Trophoblast cell (in vitro differentiated cells and primary cell): ENCODE results near the gene ENSA.
"Not testable (repeated sequence)": the region's sequence is repeated elsewhere in the genome, so short reads cannot be mapped to it uniquely, and the experiment has no call there.

Experiments used
- DNase-seq, 2 donors: peaks; one replicate each; pipeline ENCODE4 v3.0.0-alpha.2; 2016
- H2AFZ ChIP-seq: 2 replicates; pipeline ENCODE4 v1.6.1; 2013; ENCODE audit warnings: low read length, moderate library complexity, mild to moderate bottlenecking; ENCODE audit not compliant: insufficient read depth, poor library complexity
- H2AK5ac ChIP-seq: 2 replicates; pipeline ENCODE4 v1.6.1; 2013; ENCODE audit warnings: mild to moderate bottlenecking, low read length
- H2BK120ac ChIP-seq: 2 replicates; pipeline ENCODE4 v1.6.1; 2013; ENCODE audit warnings: low read length, mild to moderate bottlenecking, moderate library complexity; ENCODE audit not compliant: insufficient read depth, poor library complexity
- H2BK12ac ChIP-seq: 2 replicates; pipeline ENCODE4 v1.6.1; 2013; ENCODE audit warnings: mild to moderate bottlenecking, low read length, moderate library complexity
- H2BK5ac ChIP-seq: 2 replicates; pipeline ENCODE4 v1.6.1; 2013; ENCODE audit warnings: low read length, low read depth, moderate library complexity, mild to moderate bottlenecking; ENCODE audit not compliant: poor library complexity
- H3K14ac ChIP-seq: 2 replicates; pipeline ENCODE4 v1.6.1; 2013; ENCODE audit warnings: mild to moderate bottlenecking, low read length
- H3K18ac ChIP-seq: 2 replicates; pipeline ENCODE4 v1.6.1; 2013; ENCODE audit warnings: mild to moderate bottlenecking, low read length
- H3K23ac ChIP-seq: 2 replicates; pipeline ENCODE4 v1.6.1; 2013; ENCODE audit warnings: low read length
- H3K27ac ChIP-seq: 2 replicates; pipeline ENCODE4 v1.5.1; 2013; ENCODE audit warnings: low read depth, mild to moderate bottlenecking, inconsistent platforms, low read length, moderate library complexity
- H3K27me3 ChIP-seq: 2 replicates; pipeline ENCODE4 v1.6.1; 2013; ENCODE audit warnings: inconsistent platforms, mild to moderate bottlenecking, low read length, moderate library complexity; ENCODE audit not compliant: insufficient read depth
- H3K36me3 ChIP-seq, 2 experiments: 1 replicate in 1 of 2; 2 replicates in 1 of 2; pipeline ENCODE4 v1.6.1; 2013; ENCODE audit warnings: low read length in 2 of 2, mild to moderate bottlenecking in 2 of 2, moderate library complexity in 1 of 2; ENCODE audit not compliant: insufficient read depth in 2 of 2, control insufficient read depth in 1 of 2
- H3K4ac ChIP-seq: 2 replicates; pipeline ENCODE4 v1.6.1; 2013; ENCODE audit warnings: low read depth, mild to moderate bottlenecking, low read length, moderate library complexity
- H3K4me1 ChIP-seq, 2 experiments: 1 replicate in 1 of 2; 2 replicates in 1 of 2; pipeline ENCODE4 v1.6.1; 2013; ENCODE audit warnings: low read length in 2 of 2, mild to moderate bottlenecking in 2 of 2, moderate library complexity in 1 of 2; ENCODE audit not compliant: insufficient read depth in 2 of 2, control insufficient read depth in 1 of 2
- H3K4me2 ChIP-seq: 2 replicates; pipeline ENCODE4 v1.6.1; 2013; ENCODE audit warnings: inconsistent platforms, mild to moderate bottlenecking, low read length, moderate library complexity
- H3K4me3 ChIP-seq: 2 replicates; pipeline ENCODE4 v1.5.1; 2013; ENCODE audit warnings: mild to moderate bottlenecking, low read depth, low read length, inconsistent platforms
- H3K79me1 ChIP-seq: one replicate; pipeline ENCODE4 v1.6.1; 2013; ENCODE audit warnings: low read length
- H3K79me2 ChIP-seq: 2 replicates; pipeline ENCODE4 v1.6.1; 2013; ENCODE audit warnings: low read length, mild to moderate bottlenecking; ENCODE audit not compliant: control insufficient read depth, insufficient read depth, poor library complexity
- H3K9ac ChIP-seq: 2 replicates; pipeline ENCODE4 v1.6.1; 2013; ENCODE audit warnings: mild to moderate bottlenecking, low read length
- H3K9me3 ChIP-seq: 2 replicates; pipeline ENCODE4 v1.6.1; 2013; ENCODE audit warnings: low read depth, mild to moderate bottlenecking, control low read depth, inconsistent platforms, low read length; ENCODE audit not compliant: insufficient read depth
- H4K12ac ChIP-seq: 2 replicates; pipeline ENCODE4 v1.6.1; 2013; ENCODE audit warnings: low read depth, mild to moderate bottlenecking, low read length, moderate library complexity
- H4K8ac ChIP-seq: 2 replicates; pipeline ENCODE4 v1.6.1; 2013; ENCODE audit warnings: low read depth, mild to moderate bottlenecking, low read length, moderate library complexity
- H4K91ac ChIP-seq: one replicate; pipeline ENCODE4 v1.6.1; 2013; ENCODE audit warnings: low read depth, mild to moderate bottlenecking, low read length, moderate library complexity
- WGBS: extraction: QIAGEN DNeasy Blood & Tissue Kit; methylation state at CpG from one replicate; pipeline ENCODE4 v1.1.7; 2013; ENCODE audit warnings: missing lambda C conversion rate; ENCODE audit not compliant: insufficient read length, insufficient coverage; ENCODE audit errors: extremely low coverage; 5-methylcytosine and 5-hydroxymethylcytosine counted together

ENSA gene

DNA sequence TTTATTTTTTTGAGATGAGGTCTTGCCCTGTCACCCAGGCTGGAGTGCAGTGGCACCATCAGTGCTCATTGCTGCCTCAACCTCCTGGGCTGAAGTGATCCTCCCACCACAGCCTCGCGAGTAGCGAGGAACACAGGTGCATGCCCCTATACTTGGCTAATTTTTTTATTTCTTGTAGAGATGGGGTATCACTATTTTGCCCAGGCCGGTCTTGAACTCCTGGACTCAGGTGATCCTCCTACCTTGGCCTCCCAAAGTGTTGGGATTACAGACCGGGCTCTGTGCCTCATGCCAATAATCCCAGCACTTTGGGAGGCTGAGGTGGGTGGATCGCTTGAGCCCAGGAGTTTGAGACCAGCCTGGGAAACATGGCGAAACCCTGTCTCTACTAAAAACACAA lies 48.0 kb downstream of the ENSA start:
- H3K4me1 ChIP-seq = not testable (repeated sequence)

DNA sequence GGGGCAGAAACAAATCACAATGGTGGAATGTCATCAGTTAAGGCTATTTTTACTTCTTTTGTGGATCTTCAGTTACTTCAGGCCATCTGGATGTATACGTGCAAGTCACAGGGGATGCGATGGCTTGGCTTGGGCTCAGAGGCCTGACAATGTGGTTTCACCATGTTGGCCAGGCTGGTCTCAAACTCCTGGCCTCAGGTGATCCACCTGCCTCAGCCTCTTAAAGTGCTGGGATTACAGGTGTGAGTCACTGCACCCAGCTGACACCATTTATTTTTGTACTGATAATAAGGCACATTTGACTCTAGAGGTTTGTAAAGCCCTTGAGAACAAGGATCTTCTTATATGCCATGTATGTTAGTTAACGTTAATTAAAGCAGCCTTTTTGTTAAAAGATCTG lies 48.4 kb downstream of the ENSA start:
- H3K27me3 ChIP-seq, H4K91ac ChIP-seq, H3K18ac ChIP-seq, H3K14ac ChIP-seq, H3K9ac ChIP-seq, H3K4me1 ChIP-seq, H4K8ac ChIP-seq, H2BK5ac ChIP-seq, DNase-seq, H3K4me2 ChIP-seq, H3K23ac ChIP-seq, H2BK12ac ChIP-seq, H3K9me3 ChIP-seq, H2AK5ac ChIP-seq, H2BK120ac ChIP-seq, H4K12ac ChIP-seq, H3K4ac ChIP-seq, H3K27ac ChIP-seq, H2AFZ ChIP-seq, H3K4me3 ChIP-seq: not testable (repeated sequence)
- peaks cover 16% of the 10 kb centered on the region for H3K79me2 ChIP-seq
- peaks cover 15% of the 10 kb centered on the region for H3K79me1 ChIP-seq
- no CpG with 5 or more reads among the region's 3 CpGs for WGBS
- H3K36me3 ChIP-seq = peaks cover 0 to 12% of the 10 kb centered on the region in 2 experiments

More for the DNA sequence above, 48.0 kb downstream of the ENSA start:
- H3K4me2 ChIP-seq, H2AFZ ChIP-seq, H3K27me3 ChIP-seq, H4K8ac ChIP-seq, H4K12ac ChIP-seq, DNase-seq, H3K27ac ChIP-seq, H3K14ac ChIP-seq, H3K4ac ChIP-seq, H2BK120ac ChIP-seq, H2AK5ac ChIP-seq, H3K9ac ChIP-seq, H3K9me3 ChIP-seq, H3K4me3 ChIP-seq, H4K91ac ChIP-seq, H3K23ac ChIP-seq, H2BK12ac ChIP-seq, H3K18ac ChIP-seq, H2BK5ac ChIP-seq: not testable (repeated sequence)
- WGBS = no CpG with 5 or more reads among the region's 7 CpGs
- Histone ChIP-seq H3K79me2 (peaks cover 16% of the 10 kb centered on the region), H3K79me1 (peaks cover 15% of the 10 kb centered on the region), H3K36me3 (peaks cover 0 to 12% of the 10 kb centered on the region in 2 experiments)

DNA sequence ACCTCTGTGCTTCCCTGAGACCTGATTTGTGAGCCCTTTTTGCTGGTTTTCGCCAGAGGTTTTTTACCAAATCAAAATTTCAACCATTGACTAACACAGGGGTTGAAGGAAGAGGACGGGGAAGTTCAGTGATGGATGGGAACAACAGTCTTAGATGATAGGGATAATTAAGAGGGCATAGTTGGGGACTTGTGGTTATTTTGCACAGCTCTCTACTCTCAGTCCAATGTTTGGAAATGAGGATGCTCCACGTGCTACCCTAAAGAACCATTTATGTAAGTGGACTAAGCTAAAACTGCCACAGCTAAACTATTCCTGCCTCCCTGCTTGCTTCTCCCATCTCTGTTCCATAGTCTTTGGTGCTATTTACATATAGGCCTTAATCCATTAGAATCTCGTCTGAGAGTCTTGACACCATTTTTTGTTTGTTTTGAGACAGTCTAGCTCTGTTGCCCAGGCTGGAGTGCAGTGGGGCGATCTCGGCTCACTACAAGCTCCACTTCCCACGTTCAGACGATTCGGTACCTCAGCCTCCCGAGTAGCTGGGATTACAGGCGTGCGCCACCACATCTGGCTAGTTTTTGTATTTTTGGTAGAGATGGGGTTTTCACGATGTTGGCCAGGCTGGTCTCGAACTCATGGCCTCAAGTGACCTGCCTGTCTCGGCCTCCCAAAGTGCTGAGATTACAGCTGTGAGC lies 49.3 kb downstream of the ENSA start:
- Histone ChIP-seq H3K79me2 (peaks cover 19% of the 10 kb centered on the region), H2AK5ac (peak overlapping the region; percentile 35), H2BK120ac (peak overlapping the region; percentile 35), H3K14ac (peak overlapping the region; percentile 65), H3K27me3 (no peaks in the 10 kb centered on the region), H3K79me1 (peaks cover 15% of the 10 kb centered on the region), H3K23ac (no peak overlapping the region), H3K4me1 (peaks cover 3% of the 10 kb centered on the region in 2 experiments), H2BK5ac (peak overlapping the region; percentile 88), H4K12ac (peak overlapping the region; percentile 47), H3K4me3 (no peak overlapping the region), H3K4ac (peak overlapping the region; percentile 10), H3K18ac (no peak overlapping the region), H4K91ac (peak overlapping the region; percentile 25), H3K9ac (peak overlapping the region; percentile 3), H3K4me2 (peak overlapping the region; percentile 72), H3K9me3 (no peaks in the 10 kb centered on the region), H3K36me3 (peaks cover 2 to 15% of the 10 kb centered on the region in 2 experiments), H2BK12ac (peak overlapping the region; percentile 27), H2AFZ (peak overlapping the region; percentile 63), H3K27ac (peak overlapping the region; percentile 95), H4K8ac (peak overlapping the region; percentile 89)
- no CpG with 5 or more reads among the region's 15 CpGs for WGBS
- DNase-seq = no peak

DNA sequence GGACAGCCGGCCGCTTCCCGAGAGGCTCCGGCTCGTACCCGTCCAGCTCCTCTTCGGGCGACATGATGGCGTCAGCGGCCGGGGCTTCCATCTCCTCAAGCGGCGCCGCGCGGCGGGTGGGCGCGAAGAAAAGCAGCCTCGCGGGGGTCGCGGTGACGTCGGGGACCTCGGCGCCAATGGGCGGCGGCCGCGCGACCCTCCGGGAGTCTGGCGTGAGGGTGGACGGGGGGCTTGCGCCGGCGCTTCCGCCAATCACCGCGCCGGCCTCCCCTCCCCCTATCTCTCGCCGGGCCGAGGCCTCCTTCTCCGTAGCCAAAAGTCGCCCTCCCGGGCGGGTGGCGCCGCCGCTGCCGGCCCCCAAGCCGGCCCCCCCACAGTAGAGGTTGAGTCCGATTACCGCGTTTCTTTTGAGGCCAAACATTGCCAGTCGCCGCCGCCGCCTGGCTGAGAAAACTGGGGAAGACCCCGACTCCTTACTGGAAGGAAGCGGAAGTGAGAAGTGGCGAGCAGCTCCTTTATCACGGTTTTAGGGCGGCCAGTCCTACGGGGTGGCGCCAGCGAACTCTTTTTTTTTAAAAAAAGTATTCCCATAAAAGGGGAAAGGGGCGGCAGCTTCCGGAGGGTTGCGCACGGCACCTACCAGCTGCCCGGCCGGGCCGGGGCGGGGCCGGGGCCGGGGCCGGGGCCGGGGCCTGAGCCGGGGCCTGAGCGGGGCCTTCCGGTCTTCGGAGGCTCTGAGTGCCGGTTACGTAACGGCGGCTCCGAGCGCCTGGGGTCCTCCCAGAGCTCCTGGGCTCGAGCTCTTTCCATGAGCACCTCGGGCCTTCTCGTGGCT lies 50.1 kb downstream of the ENSA start, which contains the start of gene MCL1:
Gene MCL1, minus strand, starts transcription at position 501 of the 835 bp plus-strand sequence. Its CDS starts 80 bp downstream, at position 421.
- H3K4me2 ChIP-seq = peak within 1 kb of the TSS; percentile 72
- H2BK5ac ChIP-seq = peak within 1 kb of the TSS; percentile 94
- H3K27me3 ChIP-seq = no peaks in the 10 kb centered on the region
- H3K4me3 ChIP-seq = peak within 1 kb of the TSS; percentile 98
- no peaks in the 10 kb centered on the region for H3K9me3 ChIP-seq
- peaks cover 15% of the 10 kb centered on the region for H3K79me1 ChIP-seq
- no CpG with 5 or more reads among the region's 94 CpGs for WGBS
- peak within 1 kb of the TSS; percentile 93 for H3K14ac ChIP-seq
- DNase-seq = peak; percentile 94 to 97
- H3K27ac ChIP-seq = peak within 1 kb of the TSS; percentile 96
- H3K18ac ChIP-seq = peak within 1 kb of the TSS; percentile 95
- H4K8ac ChIP-seq = peak within 1 kb of the TSS; percentile 89
- H2AK5ac ChIP-seq = peak within 1 kb of the TSS; percentile 77
- H3K4me1 ChIP-seq = peaks cover 6 to 7% of the 10 kb centered on the region in 2 experiments
- H3K23ac ChIP-seq = no peak within 1 kb of the TSS
- peaks cover 5 to 20% of the 10 kb centered on the region in 2 experiments for H3K36me3 ChIP-seq
- H2BK12ac ChIP-seq = peak within 1 kb of the TSS; percentile 27
- peak within 1 kb of the TSS; percentile 78 for H2BK120ac ChIP-seq
- peak within 1 kb of the TSS; percentile 63 for H2AFZ ChIP-seq
- H3K4ac ChIP-seq = peak within 1 kb of the TSS; percentile 99
- peaks cover 19% of the 10 kb centered on the region for H3K79me2 ChIP-seq
- peak within 1 kb of the TSS; percentile 91 for H4K91ac ChIP-seq
- peak within 1 kb of the TSS; percentile 47 for H4K12ac ChIP-seq
- H3K9ac ChIP-seq = peak within 1 kb of the TSS; percentile 98
